Measurements from ENCODE around the gene ZNF175. TPM values are rescaled to one million over a fixed set of nuclear protein-coding genes. Genes with fewer than 3 reads are reported as not detected.

ZNF175 gene
- total RNA-seq, 1 donor from 2014 or later = 13.5 TPM

DNA sequence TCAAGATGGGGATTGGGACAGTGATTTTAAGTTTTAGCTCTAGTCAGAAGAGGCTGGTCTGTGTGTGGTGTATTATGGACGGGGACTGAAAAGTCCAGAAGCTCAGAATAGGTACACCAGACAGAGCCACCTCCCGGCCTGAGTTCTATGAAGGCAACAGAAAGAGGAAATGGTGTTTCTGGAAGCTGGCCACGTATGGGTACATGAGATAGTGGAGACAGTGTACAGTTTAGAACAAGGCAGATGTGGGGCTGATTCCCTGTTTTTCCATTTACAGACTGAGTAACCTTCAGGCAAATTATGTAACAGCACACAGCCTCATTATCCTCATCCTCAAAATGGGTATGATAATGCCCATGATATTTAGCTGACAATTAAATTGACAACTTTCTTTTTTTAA, 1.3 kb downstream of the ZNF175 start:
- Mint-ChIP-seq H3K9me3 (ENCODE audit: unreplicated experiment) (no peaks in the 10 kb centered on the region), H3K4me1 (ENCODE audit: unreplicated experiment) (peaks cover 18% of the 10 kb centered on the region), H3K4me3 (ENCODE audit: unreplicated experiment) (peak overlapping the region; percentile 86), H3K36me3 (ENCODE audit: unreplicated experiment) (peaks cover 19% of the 10 kb centered on the region), H3K27ac (ENCODE audit: unreplicated experiment) (no peak overlapping the region), H3K27me3 (ENCODE audit: unreplicated experiment) (peaks cover 16% of the 10 kb centered on the region)
- TF ChIP-seq, protein P1, sequence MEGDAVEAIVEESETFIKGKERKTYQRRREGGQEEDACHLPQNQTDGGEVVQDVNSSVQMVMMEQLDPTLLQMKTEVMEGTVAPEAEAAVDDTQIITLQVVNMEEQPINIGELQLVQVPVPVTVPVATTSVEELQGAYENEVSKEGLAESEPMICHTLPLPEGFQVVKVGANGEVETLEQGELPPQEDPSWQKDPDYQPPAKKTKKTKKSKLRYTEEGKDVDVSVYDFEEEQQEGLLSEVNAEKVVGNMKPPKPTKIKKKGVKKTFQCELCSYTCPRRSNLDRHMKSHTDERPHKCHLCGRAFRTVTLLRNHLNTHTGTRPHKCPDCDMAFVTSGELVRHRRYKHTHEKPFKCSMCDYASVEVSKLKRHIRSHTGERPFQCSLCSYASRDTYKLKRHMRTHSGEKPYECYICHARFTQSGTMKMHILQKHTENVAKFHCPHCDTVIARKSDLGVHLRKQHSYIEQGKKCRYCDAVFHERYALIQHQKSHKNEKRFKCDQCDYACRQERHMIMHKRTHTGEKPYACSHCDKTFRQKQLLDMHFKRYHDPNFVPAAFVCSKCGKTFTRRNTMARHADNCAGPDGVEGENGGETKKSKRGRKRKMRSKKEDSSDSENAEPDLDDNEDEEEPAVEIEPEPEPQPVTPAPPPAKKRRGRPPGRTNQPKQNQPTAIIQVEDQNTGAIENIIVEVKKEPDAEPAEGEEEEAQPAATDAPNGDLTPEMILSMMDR (IDR thresholded peaks at IDR 0.05) = no peak
- no peak for DNase-seq (ENCODE audit: extremely low spot score, unreplicated experiment)

- DNase-seq (ENCODE audit: extremely low spot score, unreplicated experiment) = no peak
- TF ChIP-seq, protein P1 (IDR thresholded peaks at IDR 0.05) = no peak
- peaks cover 18% of the 10 kb centered on the region for H3K4me1 Mint-ChIP-seq (ENCODE audit: unreplicated experiment)
These were observed 1.8 kb downstream of the ZNF175 start for GRCh38 chr19:51572908-51573307.

DNA sequence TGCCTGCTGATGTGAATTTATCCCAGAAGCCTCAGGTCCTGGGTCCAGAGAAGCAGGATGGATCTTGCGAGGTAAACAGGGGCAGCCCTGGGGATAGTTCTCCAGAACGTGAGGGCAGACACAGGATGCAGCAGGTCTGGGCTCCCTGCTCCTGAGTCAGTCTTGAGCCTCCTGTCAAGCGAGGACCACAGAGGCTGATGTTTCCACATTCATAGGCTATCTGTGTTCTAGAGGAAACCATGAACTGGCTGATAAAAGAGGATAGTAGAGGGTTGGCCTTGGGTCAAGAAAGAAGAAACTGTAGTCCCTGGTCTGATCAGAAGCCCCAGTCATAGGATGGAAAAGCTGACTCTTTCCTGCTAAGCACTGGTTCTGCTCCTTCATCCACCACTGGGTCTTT, 2.2 kb downstream of the ZNF175 start:
- TF ChIP-seq, protein P1 (IDR thresholded peaks at IDR 0.05) = no peak
- no peak for DNase-seq (ENCODE audit: extremely low spot score, unreplicated experiment)
- H3K4me3 Mint-ChIP-seq (ENCODE audit: unreplicated experiment) = no peak overlapping the region
- peaks cover 19% of the 10 kb centered on the region for H3K36me3 Mint-ChIP-seq (ENCODE audit: unreplicated experiment)
- no peaks in the 10 kb centered on the region for H3K9me3 Mint-ChIP-seq (ENCODE audit: unreplicated experiment)
- H3K27me3 Mint-ChIP-seq (ENCODE audit: unreplicated experiment) = peaks cover 10% of the 10 kb centered on the region
- H3K4me1 Mint-ChIP-seq (ENCODE audit: unreplicated experiment) = peaks cover 18% of the 10 kb centered on the region
- H3K27ac Mint-ChIP-seq (ENCODE audit: unreplicated experiment) = no peak overlapping the region

More at GRCh38 chr19:51572908-51573307, 1.8 kb downstream of the ZNF175 start:
- Mint-ChIP-seq H3K27me3 (ENCODE audit: unreplicated experiment) (peaks cover 14% of the 10 kb centered on the region), H3K4me3 (ENCODE audit: unreplicated experiment) (peak overlapping the region; percentile 86), H3K27ac (ENCODE audit: unreplicated experiment) (no peak overlapping the region), H3K9me3 (ENCODE audit: unreplicated experiment) (no peaks in the 10 kb centered on the region), H3K36me3 (ENCODE audit: unreplicated experiment) (peaks cover 19% of the 10 kb centered on the region)

- Mint-ChIP-seq H3K27ac (ENCODE audit: unreplicated experiment) (no peak overlapping the region), H3K9me3 (ENCODE audit: unreplicated experiment) (no peaks in the 10 kb centered on the region), H3K4me3 (ENCODE audit: unreplicated experiment) (no peak overlapping the region), H3K27me3 (ENCODE audit: unreplicated experiment) (no peaks in the 10 kb centered on the region), H3K36me3 (ENCODE audit: unreplicated experiment) (peaks cover 39% of the 10 kb centered on the region), H3K4me1 (ENCODE audit: unreplicated experiment) (peaks cover 10% of the 10 kb centered on the region)
- no peak for DNase-seq (ENCODE audit: extremely low spot score, unreplicated experiment)
- TF ChIP-seq, protein P1 (IDR thresholded peaks at IDR 0.05) = no peak
These were observed 5.8 kb downstream of the ZNF175 start for GRCh38 chr19:51576850-51577249.

GRCh38 chr19:51586103-51586728, 15.1 kb downstream of the ZNF175 start:
- no peak overlapping the region for H3K27ac Mint-ChIP-seq (ENCODE audit: unreplicated experiment)
- no peaks in the 10 kb centered on the region for H3K4me1 Mint-ChIP-seq (ENCODE audit: unreplicated experiment)
- H3K36me3 Mint-ChIP-seq (ENCODE audit: unreplicated experiment) = peaks cover 70% of the 10 kb centered on the region
- H3K27me3 Mint-ChIP-seq (ENCODE audit: unreplicated experiment) = no peaks in the 10 kb centered on the region
- no peak for DNase-seq (ENCODE audit: extremely low spot score, unreplicated experiment)
- H3K4me3 Mint-ChIP-seq (ENCODE audit: unreplicated experiment) = no peak overlapping the region
- H3K9me3 Mint-ChIP-seq (ENCODE audit: unreplicated experiment) = peaks cover 59% of the 10 kb centered on the region
- TF ChIP-seq, protein P1 (IDR thresholded peaks at IDR 0.05) = no peak

Measured in osteocyte (in vitro differentiated cells).